OCI-LY3 (cell line): ENCODE measurements around the gene SBNO2.

Experiments used
- H2AFZ ChIP-seq: fragments of 200-600, 300-600 bp; shearing (Covaris generic); 2 replicates; pipeline ENCODE4 v1.6.0; 2014; ENCODE audit warnings: antibody characterized with exemption, low read depth, low read length
- H3K27ac ChIP-seq: fragments of 200-600, 300-600 bp; sonication (generic); 2 replicates; pipeline ENCODE4 v1.5.1; 2014; ENCODE audit warnings: mild to moderate bottlenecking, low read length, moderate library complexity, mixed read lengths
- H3K27me3 ChIP-seq: fragments of 200-600, 300-600 bp; sonication (generic); 2 replicates; pipeline ENCODE4 v1.6.1; 2014; ENCODE audit warnings: low read depth, low read length, mixed read lengths
- H3K36me3 ChIP-seq: fragments of 200-600, 300-600 bp; sonication (generic); replicated peaks from 2 replicates; pipeline ENCODE3; 2014; ENCODE audit warnings: low read depth, low read length, mixed read lengths
- H3K4me1 ChIP-seq: fragments of 300-600, 200-600 bp; sonication (generic); 2 replicates; pipeline ENCODE4 v1.6.1; 2014; ENCODE audit warnings: low read length, mixed read lengths
- H3K4me2 ChIP-seq: fragments of 200-600, 300-600 bp; sonication (generic); 2 replicates; pipeline ENCODE4 v1.6.1; 2014; ENCODE audit warnings: low read length, mixed read lengths
- H3K4me3 ChIP-seq: fragments of 300-600, 200-600 bp; sonication (generic); 2 replicates; pipeline ENCODE4 v1.5.1; 2014; ENCODE audit warnings: antibody characterized with exemption, mild to moderate bottlenecking, low read length, moderate library complexity
- H3K79me2 ChIP-seq: fragments of 300-600, 200-600 bp; shearing (Covaris generic); 2 replicates; pipeline ENCODE4 v1.6.1; 2014; ENCODE audit warnings: mild to moderate bottlenecking, low read length, mixed read lengths
- H3K9ac ChIP-seq: fragments of 300-600, 200-600 bp; shearing (Covaris generic); 2 replicates; pipeline ENCODE4 v1.6.0; 2014; ENCODE audit warnings: mild to moderate bottlenecking, low read length, moderate library complexity
- H3K9me3 ChIP-seq: fragments of 200-600, 300-600 bp; shearing (Covaris generic); 2 replicates; pipeline ENCODE4 v1.6.1; 2014; ENCODE audit warnings: low read length, mixed read lengths; ENCODE audit not compliant: insufficient read depth
- H4K20me1 ChIP-seq: fragments of 200-600, 300-600 bp; sonication (generic); 2 replicates; pipeline ENCODE4 v1.6.1; 2016; ENCODE audit warnings: low read length, mixed read lengths; ENCODE audit not compliant: insufficient read depth
- EZH2phosphoT487 ChIP-seq: fragments of 200-600 bp; shearing (Covaris generic); IDR thresholded peaks from 2 replicates; pipeline ENCODE4 v1.6.1; 2018; ENCODE audit warnings: antibody characterized with exemption, mixed run types, low read depth
- TF ChIP-seq, protein P1 (sequence below): fragments of 200-600, 300-600 bp; sonication (generic); IDR thresholded peaks from 2 replicates; pipeline ENCODE4 v1.5.1; 2014; ENCODE audit warnings: antibody characterized with exemption, low read length, low read depth

The SBNO2 gene

DNA sequence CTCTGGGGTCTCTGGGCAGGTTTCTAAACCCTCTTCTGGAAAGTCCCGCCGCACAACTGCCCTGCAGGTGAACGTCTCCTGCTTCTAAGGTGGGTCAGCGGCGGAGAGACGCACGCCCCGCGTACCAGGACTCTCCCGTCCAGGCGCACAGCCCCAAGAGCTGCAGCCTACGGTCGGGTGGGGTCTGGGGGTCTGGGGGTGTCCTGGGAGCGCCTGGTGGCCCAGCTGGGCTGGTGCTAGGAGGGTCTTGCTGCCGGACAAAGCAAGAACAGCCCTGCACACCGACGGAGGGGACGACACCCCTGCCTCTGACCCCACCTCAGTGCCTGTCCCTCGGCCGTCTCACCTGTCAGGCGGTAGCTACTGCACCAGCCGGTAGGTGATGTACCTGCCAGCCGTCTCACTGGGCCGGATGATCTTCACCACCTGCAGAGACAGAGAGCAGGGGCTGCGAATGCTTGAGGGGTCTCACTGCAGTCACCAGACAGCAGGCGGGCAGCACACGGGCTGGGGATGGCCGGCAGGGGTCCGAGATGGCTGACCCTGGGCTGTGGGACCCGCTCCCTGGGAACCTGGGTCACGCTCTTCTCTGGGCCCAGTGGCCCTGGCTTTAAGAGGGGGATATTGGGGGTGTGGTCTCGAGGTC lies 84.8 kb downstream of the SBNO2 start:
- Histone ChIP-seq H3K9ac (no peak overlapping the region), H3K27ac (no peak overlapping the region)

DNA sequence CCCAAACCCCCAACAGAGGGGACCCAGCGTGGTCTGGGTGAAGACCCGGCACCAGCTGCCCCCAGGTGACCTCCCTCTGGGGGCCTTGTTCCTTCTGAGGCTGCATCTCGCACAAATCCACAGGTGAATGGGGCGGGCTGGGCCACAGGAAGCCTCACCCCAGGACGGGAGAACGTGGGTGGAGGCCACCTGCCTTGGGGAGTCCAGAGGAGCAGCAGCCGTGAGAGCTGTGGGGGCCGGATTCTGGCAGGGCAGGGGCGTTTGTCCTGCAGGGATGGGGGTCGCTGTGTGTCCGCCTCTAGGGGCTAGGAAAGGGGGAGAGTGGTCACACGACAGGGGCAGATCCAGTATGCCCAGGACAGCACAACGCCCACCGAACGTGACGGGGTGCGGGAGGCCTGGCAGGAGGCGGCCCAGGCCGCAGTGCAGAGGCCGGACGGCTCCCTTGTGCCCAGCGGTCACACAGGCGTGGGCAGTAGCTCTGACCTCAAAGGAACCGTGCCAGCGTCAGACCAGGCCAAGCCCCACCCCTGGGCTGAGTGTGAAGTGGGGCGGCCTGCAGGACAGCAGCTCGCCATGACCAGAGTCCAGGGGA lies 85.6 kb downstream of the SBNO2 start:
- H3K9ac ChIP-seq = peak overlapping the region; percentile 50; the same call in 1 of the 2 replicates
- no peak for TF ChIP-seq EZH2phosphoT487
- TF ChIP-seq, protein P1, sequence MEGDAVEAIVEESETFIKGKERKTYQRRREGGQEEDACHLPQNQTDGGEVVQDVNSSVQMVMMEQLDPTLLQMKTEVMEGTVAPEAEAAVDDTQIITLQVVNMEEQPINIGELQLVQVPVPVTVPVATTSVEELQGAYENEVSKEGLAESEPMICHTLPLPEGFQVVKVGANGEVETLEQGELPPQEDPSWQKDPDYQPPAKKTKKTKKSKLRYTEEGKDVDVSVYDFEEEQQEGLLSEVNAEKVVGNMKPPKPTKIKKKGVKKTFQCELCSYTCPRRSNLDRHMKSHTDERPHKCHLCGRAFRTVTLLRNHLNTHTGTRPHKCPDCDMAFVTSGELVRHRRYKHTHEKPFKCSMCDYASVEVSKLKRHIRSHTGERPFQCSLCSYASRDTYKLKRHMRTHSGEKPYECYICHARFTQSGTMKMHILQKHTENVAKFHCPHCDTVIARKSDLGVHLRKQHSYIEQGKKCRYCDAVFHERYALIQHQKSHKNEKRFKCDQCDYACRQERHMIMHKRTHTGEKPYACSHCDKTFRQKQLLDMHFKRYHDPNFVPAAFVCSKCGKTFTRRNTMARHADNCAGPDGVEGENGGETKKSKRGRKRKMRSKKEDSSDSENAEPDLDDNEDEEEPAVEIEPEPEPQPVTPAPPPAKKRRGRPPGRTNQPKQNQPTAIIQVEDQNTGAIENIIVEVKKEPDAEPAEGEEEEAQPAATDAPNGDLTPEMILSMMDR = no peak
- peaks cover 31% of the 10 kb centered on the region for H3K4me1 ChIP-seq
- no peaks in the 10 kb centered on the region for H3K9me3 ChIP-seq
- H3K36me3 ChIP-seq = peaks cover 67% of the 10 kb centered on the region
- H3K27me3 ChIP-seq = no peaks in the 10 kb centered on the region
- H3K4me3 ChIP-seq = no peak overlapping the region
- peaks cover 18% of the 10 kb centered on the region for H4K20me1 ChIP-seq
- H2AFZ ChIP-seq = no peak overlapping the region
- peaks cover 18% of the 10 kb centered on the region for H3K79me2 ChIP-seq
- peak overlapping the region; percentile 87 for H3K27ac ChIP-seq
- H3K4me2 ChIP-seq = peak overlapping the region; percentile 33

More for the DNA sequence above, 84.8 kb downstream of the SBNO2 start:
- TF ChIP-seq EZH2phosphoT487 = no peak
- TF ChIP-seq, protein P1 = no peak
- Histone ChIP-seq H4K20me1 (peaks cover 24% of the 10 kb centered on the region), H3K9me3 (no peaks in the 10 kb centered on the region), H3K4me1 (peaks cover 36% of the 10 kb centered on the region), H3K4me3 (no peak overlapping the region), H3K27me3 (no peaks in the 10 kb centered on the region), H3K4me2 (no peak overlapping the region), H3K36me3 (peaks cover 66% of the 10 kb centered on the region), H2AFZ (no peak overlapping the region), H3K79me2 (peaks cover 26% of the 10 kb centered on the region)

DNA sequence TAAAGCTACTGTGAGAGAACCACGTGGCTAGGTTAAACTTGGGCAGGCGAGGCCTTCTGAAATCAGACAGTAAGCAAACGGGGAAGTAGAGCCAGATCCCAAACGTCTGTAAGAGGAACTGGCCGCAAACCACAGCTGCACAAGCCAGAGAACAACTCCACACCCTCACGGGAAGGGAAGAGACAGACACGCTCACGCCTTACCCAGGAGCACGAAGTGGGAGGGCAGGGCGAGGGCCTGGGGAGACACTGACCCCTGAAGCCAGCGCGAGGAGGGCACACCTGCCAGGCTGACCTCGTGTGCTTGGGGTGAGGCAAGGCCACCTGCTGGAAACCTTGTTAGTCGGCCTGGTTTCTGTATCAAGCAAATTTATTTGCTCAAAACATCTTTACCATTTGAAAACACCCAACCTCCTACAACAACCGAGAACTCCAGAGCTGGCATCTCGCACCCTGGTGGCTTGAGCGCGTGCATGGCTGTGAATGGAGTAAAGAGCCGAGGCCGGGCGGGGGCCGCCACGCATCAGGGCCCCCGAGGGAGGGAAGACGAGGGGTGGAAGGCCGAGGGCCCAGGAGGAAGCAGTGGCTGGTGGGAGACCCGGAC lies 86.2 kb downstream of the SBNO2 start:
- peaks cover 12% of the 10 kb centered on the region for H3K79me2 ChIP-seq
- TF ChIP-seq EZH2phosphoT487 = no peak
- TF ChIP-seq, protein P1 = peak; percentile 36
- H3K4me2 ChIP-seq = peak overlapping the region; percentile 33
- peak overlapping the region; percentile 18; the same call in 1 of the 2 replicates for H3K4me3 ChIP-seq
- no peak overlapping the region for H2AFZ ChIP-seq
- H3K27me3 ChIP-seq = no peaks in the 10 kb centered on the region
- H3K4me1 ChIP-seq = peaks cover 27% of the 10 kb centered on the region
- H4K20me1 ChIP-seq = peaks cover 19% of the 10 kb centered on the region
- H3K27ac ChIP-seq = peak overlapping the region; percentile 87
- H3K9ac ChIP-seq = peak overlapping the region; percentile 50
- H3K9me3 ChIP-seq = no peaks in the 10 kb centered on the region
- H3K36me3 ChIP-seq = peaks cover 67% of the 10 kb centered on the region

DNA sequence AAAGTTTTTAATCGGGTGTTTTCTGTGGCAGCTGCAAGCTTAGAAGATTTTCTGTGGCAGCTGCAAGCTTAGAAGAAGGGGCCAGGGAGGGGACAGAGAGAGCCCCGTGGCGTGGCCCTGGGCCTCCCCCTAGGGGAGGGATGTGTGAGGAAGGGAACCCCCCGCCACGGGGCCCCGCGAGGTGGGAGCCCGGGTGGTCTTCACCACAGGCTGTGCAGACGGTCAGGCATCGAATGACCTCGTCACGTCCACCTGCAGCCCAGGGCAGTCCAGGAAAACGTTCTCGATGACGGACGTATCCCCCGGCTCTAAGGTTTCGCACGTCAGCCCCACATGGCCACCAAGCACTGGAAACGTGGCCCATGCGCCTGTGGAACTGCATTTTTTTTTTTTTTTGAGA lies 87.5 kb downstream of the SBNO2 start:
- no peak overlapping the region for H3K4me3 ChIP-seq
- no peak overlapping the region for H3K9ac ChIP-seq
- peaks cover 25% of the 10 kb centered on the region for H4K20me1 ChIP-seq
- no peaks in the 10 kb centered on the region for H3K9me3 ChIP-seq
- H3K4me2 ChIP-seq = no peak overlapping the region
- H3K27me3 ChIP-seq = no peaks in the 10 kb centered on the region
- no peak overlapping the region for H2AFZ ChIP-seq
- H3K27ac ChIP-seq = no peak overlapping the region
- TF ChIP-seq, protein P1 = no peak
- TF ChIP-seq EZH2phosphoT487 = no peak
- peaks cover 67% of the 10 kb centered on the region for H3K36me3 ChIP-seq
- H3K79me2 ChIP-seq = 0 out of 2 replicates have a peak, but pooled peaks cover 3% of the 10 kb centered on the region
- peaks cover 27% of the 10 kb centered on the region for H3K4me1 ChIP-seq
